Stimulated activated CD8-positive, alpha-beta memory T cell treated with anti-CD3 and anti-CD28 coated beads, Interleukin-4, amount 100 ng/mL, for 24 hours (primary cell): ENCODE results near the gene CPSF2.

Experiments
- DNase-seq: peaks from one replicate; pipeline ENCODE4 v3.0.0-alpha.2; 2020; ENCODE audit warnings: low read depth

The CPSF2 gene

GRCh38 chr14:92121670-92122350 lies at the start of gene CPSF2, which contains the start of gene NDUFB1:
Gene CPSF2, plus strand, starts transcription at chr14:92121969. Its CDS starts 9,016 bp downstream, at chr14:92130985.
Gene NDUFB1, minus strand, starts transcription at chr14:92121706. Its CDS starts 4,069 bp downstream, at chr14:92117637.
- DNase-seq, result peak; percentile 70

- no peak for DNase-seq
Measured at GRCh38 chr14:92074555-92074954, 47.2 kb upstream of the CPSF2 start.

- DNase-seq, result no peak
Measured at GRCh38 chr14:92088494-92088893, 33.3 kb upstream of the CPSF2 start.

GRCh38 chr14:92093320-92093719 lies 28.4 kb upstream of the CPSF2 start:
- DNase-seq, result no peak

- DNase-seq, result no peak
Measured at GRCh38 chr14:92099802-92100201, 22.0 kb upstream of the CPSF2 start.

GRCh38 chr14:92103363-92103989 lies 18.3 kb upstream of the CPSF2 start:
- no peak for DNase-seq

- no peak for DNase-seq
Measured at GRCh38 chr14:92105073-92105892, 16.5 kb upstream of the CPSF2 start.

- DNase-seq, result no peak
Measured at GRCh38 chr14:92105893-92106142, 16.0 kb upstream of the CPSF2 start.

- peak; percentile 92 for DNase-seq
Measured at GRCh38 chr14:92106143-92106926, 15.4 kb upstream of the CPSF2 start, which contains the start of gene ATXN3. Gene ATXN3, minus strand, starts transcription at chr14:92106582. Its CDS starts 30 bp downstream, at chr14:92106552.

GRCh38 chr14:92108345-92109254 lies 13.2 kb upstream of the CPSF2 start:
- no peak for DNase-seq

- no peak for DNase-seq
Measured at GRCh38 chr14:92109490-92109889, 12.3 kb upstream of the CPSF2 start.

GRCh38 chr14:92121207-92121669 lies 531 bp upstream of the CPSF2 start:
- no peak for DNase-seq

GRCh38 chr14:92122351-92122677 lies 545 bp downstream of the CPSF2 start:
- no peak for DNase-seq

GRCh38 chr14:92122761-92123160 lies 992 bp downstream of the CPSF2 start:
- DNase-seq, result no peak

- no peak for DNase-seq
Measured at GRCh38 chr14:92134456-92134855, 12.7 kb downstream of the CPSF2 start.

- no peak for DNase-seq
Measured at GRCh38 chr14:92135269-92135668, 13.5 kb downstream of the CPSF2 start.

GRCh38 chr14:92143309-92143708 lies 21.5 kb downstream of the CPSF2 start:
- no peak for DNase-seq

GRCh38 chr14:92143962-92144361 lies 22.2 kb downstream of the CPSF2 start:
- DNase-seq, result no peak

- no peak for DNase-seq
Measured at GRCh38 chr14:92144708-92145107, 22.9 kb downstream of the CPSF2 start.

- no peak for DNase-seq
Measured at GRCh38 chr14:92153581-92153980, 31.8 kb downstream of the CPSF2 start.

GRCh38 chr14:92154283-92154942 lies 32.6 kb downstream of the CPSF2 start:
- DNase-seq, result no peak
